Measurements from ENCODE around the gene MYH15. TPM values are rescaled to one million over a fixed set of nuclear protein-coding genes. Genes with fewer than 3 reads are reported as not detected.

The MYH15 gene
- total and polyA plus RNA-seq, 7 donors: 0.01 to 0.67 (median 0.08) TPM

- no peak overlapping the region for H3K27ac ChIP-seq
- no peak for TF ChIP-seq CTCF (IDR thresholded peaks at IDR 0.05)
- no peaks in the 10 kb centered on the region for H3K9me3 ChIP-seq
- no peak for ATAC-seq
- DNase-seq: no peak
- 51 to 56% (median 54%) methylated on average over 3 of the region's 3 CpGs for WGBS, 3 donors
- no peak overlapping the region for H3K4me3 ChIP-seq
- H3K4me1 ChIP-seq: no peaks in the 10 kb centered on the region
- intact Hi-C loops (cut with DNase I): no loop called here
- H3K27me3 ChIP-seq (ENCODE audit: insufficient read depth in 3 of 3, low read length in 2 of 3): no peaks in the 10 kb centered on the region
- no peaks in the 10 kb centered on the region for H3K36me3 ChIP-seq (ENCODE audit: insufficient read depth in 1 of 2, low read depth in 1 of 2)
These were observed 3.6 kb upstream of the MYH15 start for GRCh38 chr3:108513961-108514360.

- no peak for ATAC-seq
- no peaks in the 10 kb centered on the region for H3K4me1 ChIP-seq
- intact Hi-C loops (cut with DNase I): no loop called here
- no peak for TF ChIP-seq CTCF (IDR thresholded peaks at IDR 0.05)
- H3K27ac ChIP-seq: no peak overlapping the region
- WGBS, 3 donors: 39 to 75% (median 65%) methylated on average over 2 of the region's 2 CpGs
- H3K27me3 ChIP-seq (ENCODE audit: insufficient read depth in 3 of 3, low read length in 2 of 3): no peaks in the 10 kb centered on the region
- H3K36me3 ChIP-seq (ENCODE audit: insufficient read depth in 1 of 2, low read depth in 1 of 2): no peaks in the 10 kb centered on the region
- no peak for DNase-seq
- H3K4me3 ChIP-seq: no peak overlapping the region
- no peaks in the 10 kb centered on the region for H3K9me3 ChIP-seq
These were observed 2.3 kb upstream of the MYH15 start for GRCh38 chr3:108512671-108513070.

- no peak for ATAC-seq
- intact Hi-C loops (cut with DNase I): no loop called here
- Histone ChIP-seq H3K27me3 (ENCODE audit: insufficient read depth in 3 of 3, low read length in 2 of 3) (no peaks in the 10 kb centered on the region), H3K27ac (no peak overlapping the region), H3K4me1 (no peaks in the 10 kb centered on the region), H3K4me3 (no peak overlapping the region), H3K9me3 (no peaks in the 10 kb centered on the region), H3K36me3 (ENCODE audit: insufficient read depth in 1 of 2, low read depth in 1 of 2) (no peaks in the 10 kb centered on the region)
- no peak for DNase-seq
- no peak for TF ChIP-seq CTCF (IDR thresholded peaks at IDR 0.05)
These were observed 1.1 kb upstream of the MYH15 start for GRCh38 chr3:108511490-108511889.

DNA sequence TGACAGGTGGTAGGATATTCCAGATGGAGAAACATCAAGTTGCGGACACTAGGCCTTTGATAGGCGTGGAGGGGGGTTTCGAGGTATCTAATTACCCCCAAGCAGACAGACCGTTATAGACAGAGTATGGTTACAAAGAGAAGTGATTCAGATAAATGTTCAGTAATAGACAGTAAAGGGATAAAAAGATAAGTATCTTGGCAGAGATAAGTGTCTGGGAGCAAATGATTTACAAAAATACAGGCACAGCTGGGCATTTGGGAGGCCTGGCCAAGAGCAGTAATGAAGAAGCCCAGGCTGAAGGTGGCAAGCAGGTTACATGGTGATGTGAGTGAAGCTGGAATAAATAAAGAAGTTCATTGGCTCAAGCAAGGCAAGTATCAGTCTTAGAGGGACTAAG is 659 bp upstream of the MYH15 start:
- Histone ChIP-seq H3K4me1 (no peaks in the 10 kb centered on the region), H3K36me3 (ENCODE audit: insufficient read depth in 1 of 2, low read depth in 1 of 2) (no peaks in the 10 kb centered on the region), H3K9me3 (no peaks in the 10 kb centered on the region), H3K4me3 (no peak overlapping the region), H3K27ac (no peak overlapping the region), H3K27me3 (ENCODE audit: insufficient read depth in 3 of 3, low read length in 2 of 3) (no peaks in the 10 kb centered on the region)
- intact Hi-C loops (cut with DNase I): no loop called here
- 81 to 92% (median 87%) methylated on average over 4 of the region's 4 CpGs for WGBS, 3 donors
- no peak for TF ChIP-seq CTCF (IDR thresholded peaks at IDR 0.05)
- no peak for DNase-seq
- no peak for ATAC-seq

DNA sequence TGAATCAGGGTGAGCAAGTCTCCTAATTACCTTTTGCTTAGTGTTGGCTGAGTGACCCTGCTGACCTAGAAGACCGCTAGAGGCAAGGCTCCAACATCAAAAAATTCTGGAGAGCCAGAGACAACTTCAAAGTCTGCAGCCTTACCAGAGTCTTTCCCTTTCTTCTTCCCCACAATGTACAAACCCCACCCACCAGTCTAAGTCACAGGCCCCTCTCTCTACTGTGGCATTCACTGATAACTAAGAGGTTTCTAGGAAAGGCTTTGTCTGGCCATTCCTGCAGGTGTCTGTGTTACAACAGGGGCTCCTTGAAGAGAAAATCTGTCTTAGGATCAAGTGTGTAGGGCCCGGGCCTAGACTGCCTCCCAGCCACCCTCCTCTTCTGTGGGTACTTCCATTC is 525 bp downstream of the MYH15 start:
- intact Hi-C loops (cut with DNase I): no loop called here
- no peak overlapping the region for H3K4me3 ChIP-seq
- no peaks in the 10 kb centered on the region for H3K27me3 ChIP-seq (ENCODE audit: insufficient read depth in 3 of 3, low read length in 2 of 3)
- H3K4me1 ChIP-seq: no peaks in the 10 kb centered on the region
- ATAC-seq: no peak
- WGBS, 3 donors: 82 to 86% (median 85%) methylated on average over 2 of the region's 2 CpGs
- no peak for TF ChIP-seq CTCF (IDR thresholded peaks at IDR 0.05)
- no peaks in the 10 kb centered on the region for H3K36me3 ChIP-seq (ENCODE audit: insufficient read depth in 1 of 2, low read depth in 1 of 2)
- no peaks in the 10 kb centered on the region for H3K9me3 ChIP-seq
- no peak overlapping the region for H3K27ac ChIP-seq
- no peak for DNase-seq

Data from psoas muscle (tissue), 8 donors.